Peyer's patch (tissue), 4 donors: ENCODE measurements around the gene FLOT1. TPM values are rescaled to one million over a fixed set of nuclear protein-coding genes. Genes with fewer than 3 reads are reported as not detected.

ENCODE experiments used
- DNase-seq, 3 donors: peaks; one replicate each; pipeline ENCODE4 v3.0.0-alpha.2; 2017 to 2019
- H3K27ac ChIP-seq, 4 donors: fragments of 200-600 bp; sonication (generic); one replicate each; pipeline ENCODE4 v1.5.1; 2016 to 2019
- H3K27me3 ChIP-seq, 2 donors: fragments of 200-600 bp; sonication (generic); one replicate each; pipeline ENCODE4 v1.5.1; 2019
- H3K36me3 ChIP-seq, 3 donors: fragments of 200-600 bp; sonication (generic); one replicate each; pipeline ENCODE4 v1.5.1; 2016 to 2019
- H3K4me1 ChIP-seq, 4 donors: fragments of 200-600 bp; sonication (generic); one replicate each; pipeline ENCODE4 v1.5.1; 2016 to 2019
- H3K4me3 ChIP-seq, 4 donors: fragments of 200-600 bp; sonication (generic); 1 replicate in 3 of 4; 2 replicates in 1 of 4; pipeline ENCODE4 v1.5.1; 2016 to 2019; ENCODE audit warnings: mild to moderate bottlenecking in 1 of 4
- H3K9me3 ChIP-seq, 4 donors: fragments of 200-600 bp; sonication (generic); one replicate each; pipeline ENCODE4 v1.5.1; 2016 to 2019; ENCODE audit warnings: mild to moderate bottlenecking in 1 of 4
- POLR2A ChIP-seq, 2 donors: fragments of 450-650 bp; IDR thresholded peaks; one replicate each; pipeline ENCODE4 v1.5.1; 2017; ENCODE audit warnings: antibody characterized with exemption in 2 of 2, mild to moderate bottlenecking in 2 of 2, moderate library complexity in 2 of 2
- total RNA-seq, 4 donors: library from RNA; depleted of rRNA; stranded (reverse); fragments of >200 nt; gene quantifications; one replicate each; pipeline ENCODE4 v1.1.0, GENCODE V29; 2016
- TF ChIP-seq, protein P1 (sequence below), 6 experiments: fragments of 450-650 bp in 4 of 6; fragments of 200-600 bp in 2 of 6; sonication (generic) in 1 of 6; IDR thresholded peaks; one replicate each; pipeline ENCODE4 v1.5.1; 2017 to 2019; ENCODE audit warnings: antibody characterized with exemption in 6 of 6, mild to moderate bottlenecking in 3 of 6, moderate library complexity in 1 of 6

The FLOT1 gene
- total RNA-seq, 4 donors from 2014 or later, result 74.1 to 151 (median 100) TPM

DNA sequence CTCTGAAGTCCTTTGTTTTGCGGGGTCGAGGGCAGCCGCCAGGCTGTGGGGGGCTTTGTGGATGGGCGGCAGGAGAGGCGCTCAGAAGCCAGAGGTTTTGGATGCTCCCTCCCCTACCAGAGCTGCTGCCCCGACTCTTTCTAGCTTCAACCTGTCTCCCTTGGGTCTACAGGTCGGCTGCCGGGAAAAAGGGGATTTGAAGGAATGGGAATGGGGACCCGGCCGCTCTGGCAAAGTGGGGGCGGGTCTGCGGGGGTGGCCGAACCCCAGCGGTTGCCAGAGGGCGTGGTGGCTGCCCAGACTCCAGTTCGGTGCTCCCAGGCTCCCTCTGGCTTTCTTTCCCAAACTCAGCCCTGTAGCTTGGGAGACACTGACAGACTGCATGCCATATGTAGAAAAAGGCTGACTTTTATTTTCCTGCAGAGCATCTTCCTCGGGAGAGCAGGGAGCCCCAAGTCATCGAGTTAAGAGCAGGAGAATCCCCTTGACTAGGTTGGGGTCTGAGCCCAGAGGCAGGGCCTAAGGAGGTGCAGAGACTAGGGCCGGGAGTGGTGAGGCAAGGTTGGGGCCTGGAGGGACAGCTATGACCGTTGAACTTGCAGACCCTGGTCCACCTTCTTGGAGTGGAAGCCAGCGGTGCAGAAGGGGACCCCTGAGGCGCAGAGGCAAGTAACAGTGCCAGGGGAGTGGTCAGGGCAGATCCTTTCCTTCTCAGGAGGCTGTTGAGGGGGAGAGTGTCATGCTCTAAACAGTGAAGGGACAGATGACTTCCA, 54.6 kb downstream of the FLOT1 start:
- peak overlapping the region; percentile 72 to 78 (median 74) for H3K4me3 ChIP-seq
- no peaks in the 10 kb centered on the region for H3K27me3 ChIP-seq
- H3K4me1 ChIP-seq, result peaks cover 0 to 48% (median 26%) of the 10 kb centered on the region in 4 donors
- TF ChIP-seq, protein P1, sequence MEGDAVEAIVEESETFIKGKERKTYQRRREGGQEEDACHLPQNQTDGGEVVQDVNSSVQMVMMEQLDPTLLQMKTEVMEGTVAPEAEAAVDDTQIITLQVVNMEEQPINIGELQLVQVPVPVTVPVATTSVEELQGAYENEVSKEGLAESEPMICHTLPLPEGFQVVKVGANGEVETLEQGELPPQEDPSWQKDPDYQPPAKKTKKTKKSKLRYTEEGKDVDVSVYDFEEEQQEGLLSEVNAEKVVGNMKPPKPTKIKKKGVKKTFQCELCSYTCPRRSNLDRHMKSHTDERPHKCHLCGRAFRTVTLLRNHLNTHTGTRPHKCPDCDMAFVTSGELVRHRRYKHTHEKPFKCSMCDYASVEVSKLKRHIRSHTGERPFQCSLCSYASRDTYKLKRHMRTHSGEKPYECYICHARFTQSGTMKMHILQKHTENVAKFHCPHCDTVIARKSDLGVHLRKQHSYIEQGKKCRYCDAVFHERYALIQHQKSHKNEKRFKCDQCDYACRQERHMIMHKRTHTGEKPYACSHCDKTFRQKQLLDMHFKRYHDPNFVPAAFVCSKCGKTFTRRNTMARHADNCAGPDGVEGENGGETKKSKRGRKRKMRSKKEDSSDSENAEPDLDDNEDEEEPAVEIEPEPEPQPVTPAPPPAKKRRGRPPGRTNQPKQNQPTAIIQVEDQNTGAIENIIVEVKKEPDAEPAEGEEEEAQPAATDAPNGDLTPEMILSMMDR (IDR thresholded peaks at IDR 0.05), result no peak
- TF ChIP-seq POLR2A (IDR thresholded peaks at IDR 0.05), result no peak
- H3K36me3 ChIP-seq, result no peaks in the 10 kb centered on the region
- peak overlapping the region; percentile 86 to 98 (median 94) for H3K27ac ChIP-seq
- DNase-seq, result no peak
- no peaks in the 10 kb centered on the region for H3K9me3 ChIP-seq

DNA sequence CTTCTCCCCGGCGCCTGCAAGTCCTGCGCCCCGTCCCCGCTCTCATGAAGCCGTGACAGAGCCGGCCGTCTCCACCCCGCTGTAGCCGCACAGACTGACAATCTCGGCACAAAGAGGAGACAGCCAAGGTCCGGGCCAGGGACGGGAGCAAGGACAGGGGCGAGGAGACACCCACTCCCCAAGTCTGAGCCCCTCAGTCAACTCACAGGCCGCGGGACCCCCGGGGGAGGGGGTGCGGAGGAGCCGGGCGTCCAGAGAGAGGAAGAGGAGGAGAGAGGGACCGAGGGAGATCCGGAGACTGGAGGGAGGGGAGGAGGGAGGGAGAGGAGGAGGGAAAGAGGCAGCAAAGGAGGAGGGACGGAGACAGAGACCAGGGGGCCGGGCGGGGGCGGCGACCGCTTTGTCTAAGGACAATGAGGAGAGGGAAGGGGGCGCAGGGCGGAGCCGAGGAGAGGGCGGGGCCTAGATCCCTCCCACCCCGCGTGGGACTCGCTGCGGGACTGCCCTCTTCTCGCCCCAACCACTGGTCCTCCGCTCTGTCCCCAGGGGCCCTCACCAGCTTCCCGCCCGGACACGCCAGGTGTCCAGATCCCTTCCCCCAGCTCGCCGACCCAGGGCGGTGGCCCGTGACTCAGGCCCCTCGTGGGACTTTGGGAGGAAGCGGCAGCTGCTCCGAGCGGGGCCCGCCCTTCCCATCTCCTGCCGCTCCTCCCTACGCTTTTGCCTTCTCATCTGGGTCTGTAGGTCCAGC, 55.4 kb downstream of the FLOT1 start:
- Histone ChIP-seq H3K9me3 (no peaks in the 10 kb centered on the region), H3K36me3 (no peaks in the 10 kb centered on the region), H3K27ac (peak overlapping the region; percentile 86 to 98 (median 94)), H3K4me3 (peak overlapping the region; percentile 72 to 78 (median 74)), H3K4me1 (peaks cover 0 to 55% (median 26%) of the 10 kb centered on the region in 4 donors), H3K27me3 (no peaks in the 10 kb centered on the region)
- peak; percentile 83 to 96 (median 93) for DNase-seq
- no peak for TF ChIP-seq POLR2A (IDR thresholded peaks at IDR 0.05)
- TF ChIP-seq, protein P1 (IDR thresholded peaks at IDR 0.05), result no peak

DNA sequence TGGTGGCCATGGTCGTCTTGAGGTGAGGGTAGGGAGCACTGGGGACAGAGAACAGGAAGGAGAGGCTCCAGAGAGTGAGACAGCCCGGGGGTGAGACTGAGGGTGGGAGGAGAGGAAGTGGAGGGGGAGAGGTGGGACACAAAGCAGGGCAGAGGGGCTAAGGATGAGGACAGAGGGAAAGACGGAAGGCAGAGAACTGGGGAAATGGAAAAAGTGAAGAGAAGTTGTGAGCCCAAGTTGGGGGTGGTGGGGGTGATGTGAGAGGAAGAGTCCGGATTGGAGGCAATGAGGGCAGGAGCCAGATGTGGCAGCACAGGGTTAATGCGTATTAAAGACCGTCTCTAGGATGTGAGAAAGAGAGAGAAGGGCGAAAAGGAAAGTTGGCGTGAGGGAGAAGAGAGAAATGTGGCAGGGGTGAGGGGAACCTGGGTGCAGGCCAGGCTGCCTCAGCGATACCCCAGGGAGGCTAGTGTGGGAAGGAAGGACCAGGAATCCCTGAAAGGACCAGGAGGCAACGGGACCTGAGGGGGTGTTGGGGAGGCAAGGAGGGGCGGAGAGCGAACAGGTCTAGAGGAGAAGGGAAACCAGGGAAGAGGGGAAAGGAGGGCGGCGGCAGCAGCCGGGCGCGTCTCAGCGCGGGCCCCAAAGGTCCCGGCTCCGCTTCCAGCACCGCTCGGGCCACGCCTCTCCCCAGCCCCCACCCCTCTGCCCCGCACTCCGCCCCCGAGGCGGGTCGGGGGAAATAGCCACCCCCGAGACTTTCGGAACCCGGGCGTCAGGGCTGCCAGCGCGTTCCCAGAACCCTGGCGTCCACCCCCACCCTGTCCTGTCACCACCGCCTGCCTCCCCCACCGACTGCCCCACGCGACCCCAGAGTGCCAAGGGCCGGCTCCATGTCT, 56.2 kb downstream of the FLOT1 start, which contains the start of gene PPP1R18:
PPP1R18 (minus strand) TSS at position 637 of the 899 bp plus-strand sequence; CDS start at position 10, 627 bp downstream.
- TF ChIP-seq POLR2A (IDR thresholded peaks at IDR 0.05), result no peak
- H3K27me3 ChIP-seq, result no peaks in the 10 kb centered on the region
- no peaks in the 10 kb centered on the region for H3K36me3 ChIP-seq
- H3K4me3 ChIP-seq, result peak within 1 kb of the TSS; percentile 72 to 78 (median 74)
- no peaks in the 10 kb centered on the region for H3K9me3 ChIP-seq
- DNase-seq, result peak; percentile 79 to 92 (median 87)
- peak within 1 kb of the TSS; percentile 86 to 98 (median 94) for H3K27ac ChIP-seq
- peaks cover 0 to 53% (median 26%) of the 10 kb centered on the region in 4 donors for H3K4me1 ChIP-seq

DNA sequence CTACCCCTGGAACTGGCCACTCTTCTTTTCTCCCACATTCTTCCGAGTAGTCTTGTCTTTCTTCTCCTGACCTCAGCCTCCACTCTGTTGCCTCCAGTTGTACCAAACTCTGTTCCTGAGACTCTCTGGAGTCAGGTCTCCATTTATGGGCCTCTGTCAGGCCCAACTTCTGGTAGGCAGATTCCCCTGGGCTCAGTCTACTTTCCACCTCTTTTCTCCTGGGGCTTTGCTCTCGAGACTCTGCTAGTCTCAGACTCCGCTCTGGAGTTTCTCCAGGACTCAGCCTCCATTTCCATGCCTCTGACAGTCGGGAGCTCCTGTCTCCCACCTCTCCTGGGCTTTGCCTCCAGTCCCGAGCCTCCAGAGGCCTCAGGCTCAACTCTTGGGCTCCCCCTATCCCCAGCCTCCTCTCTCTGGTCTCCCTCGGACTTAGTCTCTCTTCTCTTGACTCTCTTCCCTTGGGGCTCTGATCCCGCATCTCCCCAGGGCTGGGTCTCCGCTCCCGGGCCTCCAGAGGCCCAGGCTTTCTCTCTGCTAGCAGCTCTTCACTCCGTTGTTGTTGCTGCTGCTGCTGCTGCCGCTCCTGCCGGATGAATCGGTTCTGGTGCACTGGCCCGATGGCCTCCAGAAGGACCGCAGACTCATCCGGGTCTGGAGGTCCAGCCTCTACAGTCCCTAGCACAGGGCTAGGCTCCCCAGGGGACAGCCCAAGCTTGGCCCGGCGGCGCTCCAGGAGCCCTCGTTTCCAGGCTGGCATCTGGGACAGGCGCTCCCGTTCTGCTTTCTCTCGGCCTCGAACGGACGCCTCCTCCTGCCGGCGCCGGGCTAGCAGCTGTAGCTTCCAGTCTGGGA, 57.1 kb downstream of the FLOT1 start:
- TF ChIP-seq POLR2A (IDR thresholded peaks at IDR 0.05), result no peak
- TF ChIP-seq, protein P1 (IDR thresholded peaks at IDR 0.05), result no peak
- Histone ChIP-seq H3K4me3 (peak overlapping the region; percentile 72 to 78 (median 74)), H3K36me3 (no peaks in the 10 kb centered on the region), H3K27me3 (no peaks in the 10 kb centered on the region), H3K4me1 (peaks cover 0 to 52% (median 26%) of the 10 kb centered on the region in 4 donors), H3K27ac (peak overlapping the region; percentile 86 to 98 (median 94)), H3K9me3 (no peaks in the 10 kb centered on the region)
- DNase-seq, result peak in 1 of 3 donors; percentile 48

DNA sequence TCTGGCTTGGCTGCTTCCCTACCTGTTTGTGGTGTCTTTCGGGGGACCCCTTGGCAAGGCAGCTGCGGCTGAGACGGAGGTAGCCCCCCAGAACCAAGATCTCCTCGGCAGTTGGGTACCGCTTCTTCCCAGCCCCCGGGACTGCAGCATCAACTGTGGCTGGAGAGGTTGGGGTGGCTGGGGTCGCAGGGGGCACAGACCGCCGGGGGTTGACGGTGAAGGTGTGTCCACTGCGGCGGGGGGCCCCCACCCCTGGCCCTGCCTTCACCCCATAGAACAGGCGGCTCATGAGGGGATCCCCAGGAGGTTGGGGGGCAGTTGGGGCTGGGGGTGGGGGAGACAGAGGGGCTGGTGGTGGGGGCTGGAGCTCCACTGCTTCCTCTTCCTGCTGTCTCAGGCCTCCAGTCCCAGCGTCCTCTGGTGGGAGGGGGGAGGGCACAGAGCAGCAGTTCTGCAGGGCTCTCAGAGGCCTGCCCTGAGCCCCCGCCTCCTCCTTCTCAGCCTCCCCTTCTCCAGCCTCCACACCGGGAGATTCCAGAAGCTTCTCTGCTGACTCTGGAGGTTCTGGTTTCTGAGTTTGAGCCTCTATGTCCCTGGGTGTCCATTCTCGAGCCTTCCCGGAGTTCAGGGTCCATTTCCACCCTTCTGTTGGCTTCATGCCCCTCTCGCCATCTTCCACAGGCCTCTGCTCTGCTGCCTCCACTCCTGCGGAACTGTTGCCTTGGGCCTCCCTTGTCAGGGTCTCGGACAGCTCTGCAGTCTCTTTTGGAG, 57.9 kb downstream of the FLOT1 start:
- H3K4me3 ChIP-seq, result peak overlapping the region; percentile 72 to 78 (median 74)
- no peaks in the 10 kb centered on the region for H3K9me3 ChIP-seq
- no peaks in the 10 kb centered on the region for H3K36me3 ChIP-seq
- TF ChIP-seq, protein P1 (IDR thresholded peaks at IDR 0.05), result no peak
- TF ChIP-seq POLR2A (IDR thresholded peaks at IDR 0.05), result no peak
- H3K27ac ChIP-seq, result peak overlapping the region; percentile 86 to 98 (median 94)
- H3K4me1 ChIP-seq, result peaks cover 0 to 52% (median 22%) of the 10 kb centered on the region in 4 donors
- no peaks in the 10 kb centered on the region for H3K27me3 ChIP-seq
- peak in 2 of 3 donors; percentile 84 to 86 for DNase-seq
